Upper lobe of right lung (tissue), 1 donor: Measurements from ENCODE around the gene SCP2. TPM values are rescaled to one million over a fixed set of nuclear protein-coding genes. Genes with fewer than 3 reads are reported as not detected.

Source experiments
- ATAC-seq: fragments of 200-7000 bp; cut with Tn5 transposase; one replicate; pipeline ENCODE4 v1.9.1; 2020; ENCODE audit warnings: mild to moderate bottlenecking, moderate library complexity
- DNase-seq: peaks from one replicate; pipeline ENCODE4 v3.0.0-alpha.2; 2020
- H3K27ac ChIP-seq: fragments of 200-600 bp; one replicate; pipeline ENCODE4 v1.8.0; 2022
- H3K27me3 ChIP-seq: fragments of 200-600 bp; one replicate; pipeline ENCODE4 v1.8.0; 2022; ENCODE audit warnings: mild to moderate bottlenecking
- H3K36me3 ChIP-seq: fragments of 200-600 bp; one replicate; pipeline ENCODE4 v1.8.0; 2022
- H3K4me1 ChIP-seq: fragments of 200-600 bp; one replicate; pipeline ENCODE4 v1.8.0; 2022
- H3K4me3 ChIP-seq: fragments of 200-600 bp; one replicate; pipeline ENCODE4 v1.8.0; 2022; ENCODE audit warnings: mild to moderate bottlenecking
- H3K9me3 ChIP-seq: fragments of 200-600 bp; one replicate; pipeline ENCODE4 v1.8.0; 2022
- CTCF ChIP-seq: fragments of 200-600 bp; IDR thresholded peaks from one replicate; pipeline ENCODE4 v1.8.0; 2022; ENCODE audit warnings: antibody characterized with exemption
- intact Hi-C: fragments of 100-400 bp; cut with DNase I; formaldehyde crosslinking; loops from one replicate; pipeline ENCODE4 v1.11.0; 2022
- total RNA-seq: library from RNA; stranded (reverse); fragmentation: NEBNext Ultra II Directional; extraction: Animal tissue kit (Norgen Biotek cat#: 25700); gene quantifications from one replicate; pipeline ENCODE4 v1.2.1, GENCODE V29; 2021
- donor health status: DM: no; HTN: yes; CAD: no; lungs with severe emphysema.

Gene SCP2
- total RNA-seq, 1 donor from 2014 or later, result 140 TPM

GRCh38 chr1:53047737-53048736, 121.0 kb downstream of the SCP2 start:
- Histone ChIP-seq H3K9me3 (no peaks in the 10 kb centered on the region), H3K4me1 (peaks cover 19% of the 10 kb centered on the region), H3K27ac (no peak overlapping the region), H3K4me3 (no peak overlapping the region), H3K27me3 (no peaks in the 10 kb centered on the region), H3K36me3 (peaks cover 41% of the 10 kb centered on the region)
- ATAC-seq, result no peak
- no peak for DNase-seq
- no peak for TF ChIP-seq CTCF
- intact Hi-C loops, result no loop called here

- TF ChIP-seq CTCF, result no peak
- ATAC-seq, result no peak
- DNase-seq, result no peak
- peaks cover 19% of the 10 kb centered on the region for H3K4me1 ChIP-seq
- intact Hi-C loops, result no loop called here
- H3K36me3 ChIP-seq, result peaks cover 45% of the 10 kb centered on the region
- H3K27ac ChIP-seq, result no peak overlapping the region
- H3K9me3 ChIP-seq, result no peaks in the 10 kb centered on the region
- H3K27me3 ChIP-seq, result no peaks in the 10 kb centered on the region
- H3K4me3 ChIP-seq, result no peak overlapping the region
Observed at GRCh38 chr1:53048960-53049573, 122.0 kb downstream of the SCP2 start.

- TF ChIP-seq CTCF, result no peak
- Histone ChIP-seq H3K27me3 (no peaks in the 10 kb centered on the region), H3K27ac (no peak overlapping the region), H3K9me3 (no peaks in the 10 kb centered on the region), H3K36me3 (peaks cover 45% of the 10 kb centered on the region), H3K4me1 (peaks cover 19% of the 10 kb centered on the region), H3K4me3 (no peak overlapping the region)
- no peak for ATAC-seq
- no peak for DNase-seq
- intact Hi-C loops, result no loop called here
Observed at GRCh38 chr1:53049574-53049967, 122.5 kb downstream of the SCP2 start.

GRCh38 chr1:53050310-53050709, 123.2 kb downstream of the SCP2 start:
- H3K36me3 ChIP-seq, result peaks cover 45% of the 10 kb centered on the region
- intact Hi-C loops, result no loop called here
- H3K9me3 ChIP-seq, result no peaks in the 10 kb centered on the region
- ATAC-seq (no peak), DNase-seq (no peak)
- no peaks in the 10 kb centered on the region for H3K27me3 ChIP-seq
- H3K4me1 ChIP-seq, result peaks cover 19% of the 10 kb centered on the region
- no peak overlapping the region for H3K4me3 ChIP-seq
- no peak for TF ChIP-seq CTCF
- no peak overlapping the region for H3K27ac ChIP-seq

- peaks cover 45% of the 10 kb centered on the region for H3K36me3 ChIP-seq
- no peak overlapping the region for H3K27ac ChIP-seq
- no peak for ATAC-seq
Observed at GRCh38 chr1:53051676-53052075, 124.6 kb downstream of the SCP2 start.

More at GRCh38 chr1:53051676-53052075, 124.6 kb downstream of the SCP2 start:
- Histone ChIP-seq H3K27me3 (no peaks in the 10 kb centered on the region), H3K4me1 (peaks cover 18% of the 10 kb centered on the region), H3K9me3 (no peaks in the 10 kb centered on the region), H3K4me3 (no peak overlapping the region)
- DNase-seq, result no peak
- intact Hi-C loops, result no loop called here
- TF ChIP-seq CTCF, result no peak
